GM19043 (cell line): ENCODE data around the gene INHA.

ENCODE experiments used
- ATAC-seq: cut with Tn5 transposase; IDR thresholded peaks from one replicate; pipeline ENCODE4 v1.9.1; 2021; ENCODE audit warnings: low read depth; ENCODE audit not compliant: unreplicated experiment

The INHA gene

GRCh38 chr2:219572237-219573001 lies at the start of gene INHA:
Gene INHA (plus strand): TSS chr2:219572310. CDS start chr2:219572375, 65 bp downstream.
- no peak for ATAC-seq

GRCh38 chr2:219523031-219523671 lies 49.0 kb upstream of the INHA start:
- ATAC-seq, result no peak

- no peak for ATAC-seq
Measured at GRCh38 chr2:219524817-219525216, 47.3 kb upstream of the INHA start.

- ATAC-seq, result no peak
Measured at GRCh38 chr2:219525533-219526232, 46.4 kb upstream of the INHA start.

- ATAC-seq, result no peak
Measured at GRCh38 chr2:219526320-219527075, 45.6 kb upstream of the INHA start.

GRCh38 chr2:219527076-219527394 lies 45.1 kb upstream of the INHA start:
- no peak for ATAC-seq

- no peak for ATAC-seq
Measured at GRCh38 chr2:219527472-219527871, 44.6 kb upstream of the INHA start.

- peak; percentile 97 for ATAC-seq
Measured at GRCh38 chr2:219530048-219530963, 41.8 kb upstream of the INHA start.

GRCh38 chr2:219531639-219532377 lies 40.3 kb upstream of the INHA start:
- no peak for ATAC-seq

- ATAC-seq, result no peak
Measured at GRCh38 chr2:219532378-219532649, 39.8 kb upstream of the INHA start.

- no peak for ATAC-seq
Measured at GRCh38 chr2:219533930-219534661, 38.0 kb upstream of the INHA start.

GRCh38 chr2:219536425-219536824 lies 35.7 kb upstream of the INHA start:
- no peak for ATAC-seq

- no peak for ATAC-seq
Measured at GRCh38 chr2:219536967-219537366, 35.1 kb upstream of the INHA start.

GRCh38 chr2:219537657-219538488 lies 34.2 kb upstream of the INHA start:
- ATAC-seq, result no peak

GRCh38 chr2:219538504-219538951 lies 33.6 kb upstream of the INHA start:
- ATAC-seq, result no peak

- ATAC-seq, result no peak
Measured at GRCh38 chr2:219538956-219539788, 32.9 kb upstream of the INHA start.
